Natural killer cell (primary cell): ENCODE measurements around the gene BCL3. TPM values are rescaled to one million over a fixed set of nuclear protein-coding genes. Genes with fewer than 3 reads are reported as not detected.

ENCODE experiments used
- ATAC-seq, 3 donors: fragments of 150-1000 bp in 2 of 3; fragments of 200-7000 bp in 1 of 3; cut with Tn5 transposase; 1 replicate in 1 of 3; 2 replicates in 2 of 3; pipeline ENCODE4 v1.10.0; 2021; ENCODE audit warnings: mild to moderate bottlenecking in 2 of 3, moderate library complexity in 2 of 3
- DNase-seq, 2 donors: peaks; one replicate each; pipeline versions ENCODE4 v3.0.0 to v3.0.0-alpha.2; 2013 to 2021; ENCODE audit warnings: mixed read lengths in 1 of 2
- H3K27ac ChIP-seq: one replicate; pipeline ENCODE4 v1.5.1; 2013; ENCODE audit warnings: mild to moderate bottlenecking, low read length
- H3K27me3 ChIP-seq: one replicate; pipeline ENCODE4 v1.6.1; 2013; ENCODE audit warnings: low read length; ENCODE audit not compliant: control insufficient read depth, insufficient read depth
- H3K36me3 ChIP-seq: one replicate; pipeline ENCODE4 v1.6.1; 2013; ENCODE audit warnings: low read length; ENCODE audit not compliant: control insufficient read depth, insufficient read depth
- H3K4me1 ChIP-seq: one replicate; pipeline ENCODE4 v1.6.1; 2013; ENCODE audit warnings: low read length; ENCODE audit not compliant: control insufficient read depth, insufficient read depth
- H3K4me3 ChIP-seq: one replicate; pipeline ENCODE4 v1.5.1; 2013; ENCODE audit warnings: low read length
- H3K9me3 ChIP-seq: one replicate; pipeline ENCODE4 v1.6.1; 2013; ENCODE audit warnings: low read length; ENCODE audit not compliant: control insufficient read depth, insufficient read depth
- H3K27ac Mint-ChIP-seq, 2 donors: one replicate each; pipeline ENCODE4 v1.8.0; 2022; ENCODE audit warnings: mild to moderate bottlenecking in 2 of 2, mixed read lengths in 2 of 2, moderate library complexity in 1 of 2
- H3K27me3 Mint-ChIP-seq, 2 donors: one replicate each; pipeline ENCODE4 v1.8.0; 2022; ENCODE audit warnings: low read depth in 2 of 2, mixed read lengths in 2 of 2
- H3K36me3 Mint-ChIP-seq: one replicate; pipeline ENCODE4 v1.8.0; 2022; ENCODE audit warnings: mixed read lengths
- H3K4me1 Mint-ChIP-seq, 2 donors: one replicate each; pipeline ENCODE4 v1.8.0; 2022; ENCODE audit warnings: mixed read lengths in 2 of 2
- H3K4me3 Mint-ChIP-seq: one replicate; pipeline ENCODE4 v1.8.0; 2022; ENCODE audit warnings: mild to moderate bottlenecking, moderate library complexity, mixed read lengths
- H3K9me3 Mint-ChIP-seq, 2 donors: one replicate each; pipeline ENCODE4 v1.8.0; 2022; ENCODE audit warnings: mixed read lengths in 2 of 2
- WGBS: methylation state at CpG from one replicate; pipeline ENCODE4 v1.1.7; 2013; ENCODE audit warnings: missing lambda C conversion rate; ENCODE audit not compliant: insufficient coverage; 5-methylcytosine and 5-hydroxymethylcytosine counted together
- intact Hi-C: fragments of 100-400 bp; cut with micrococcal nuclease; formaldehyde crosslinking; loops from one replicate; pipeline ENCODE4 v1.14.2; 2022
- total RNA-seq, 4 donors: library from RNA; stranded (reverse); fragments of 120-200 nt in 1 of 4; gene quantifications; one replicate each; pipeline versions ENCODE4 v1.2.3 to v1.2.4, GENCODE V29; 2013 to 2022
- TF ChIP-seq, protein P1 (sequence below): fragments of 200-600 bp; IDR thresholded peaks from one replicate; pipeline ENCODE4 v1.8.0; 2022; ENCODE audit warnings: antibody characterized with exemption

The BCL3 gene
- 100 to 1,000 TPM; 152 to 199 (median 164) TPM for total RNA-seq
- total RNA-seq (2013) = 9.2 TPM

DNA sequence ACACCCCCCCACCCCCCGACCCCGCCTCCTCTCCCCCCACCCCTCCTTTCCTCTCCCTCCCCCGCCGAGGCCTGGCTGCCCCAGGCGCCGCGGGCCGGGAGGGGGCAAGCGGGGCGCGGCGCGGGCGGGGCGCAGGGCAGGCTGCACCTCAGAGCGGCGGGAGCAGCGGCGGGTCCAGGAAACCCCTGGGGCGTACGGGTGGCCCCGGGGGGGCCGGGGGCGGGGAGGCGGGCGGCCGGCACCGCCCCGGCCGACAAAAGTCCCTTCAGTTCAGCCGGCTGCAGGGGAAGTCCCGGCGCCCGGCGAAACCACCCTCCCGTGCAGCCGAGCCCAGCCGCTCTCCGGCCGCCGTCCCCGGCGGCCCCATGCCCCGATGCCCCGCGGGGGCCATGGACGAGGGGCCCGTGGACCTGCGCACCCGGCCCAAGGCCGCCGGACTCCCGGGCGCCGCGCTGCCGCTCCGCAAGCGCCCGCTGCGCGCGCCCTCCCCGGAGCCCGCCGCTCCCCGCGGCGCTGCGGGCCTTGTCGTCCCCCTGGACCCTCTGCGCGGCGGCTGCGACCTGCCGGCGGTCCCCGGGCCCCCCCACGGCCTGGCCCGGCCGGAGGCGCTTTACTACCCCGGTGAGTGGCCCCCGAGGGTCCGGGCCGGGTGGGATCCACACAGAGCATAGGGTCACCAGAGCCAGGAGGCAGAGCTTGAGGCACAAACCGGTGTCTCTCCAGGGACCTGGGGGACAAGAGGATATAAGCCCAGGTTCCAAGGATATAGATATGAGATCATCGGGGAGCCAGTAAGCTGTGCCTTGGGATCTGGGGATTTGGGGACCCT, at the start of gene BCL3:
TSS of gene BCL3 (plus strand) at position 283 of the 829 bp plus-strand sequence. CDS start at position 366, 83 bp downstream.
- intact Hi-C loops = loop anchor here (1.0 kb wide), 1 partner anchor 22 kb away; no protein-coding TSS in a partner anchor
- no peaks in the 10 kb centered on the region for H3K27me3 ChIP-seq
- TF ChIP-seq, protein P1, sequence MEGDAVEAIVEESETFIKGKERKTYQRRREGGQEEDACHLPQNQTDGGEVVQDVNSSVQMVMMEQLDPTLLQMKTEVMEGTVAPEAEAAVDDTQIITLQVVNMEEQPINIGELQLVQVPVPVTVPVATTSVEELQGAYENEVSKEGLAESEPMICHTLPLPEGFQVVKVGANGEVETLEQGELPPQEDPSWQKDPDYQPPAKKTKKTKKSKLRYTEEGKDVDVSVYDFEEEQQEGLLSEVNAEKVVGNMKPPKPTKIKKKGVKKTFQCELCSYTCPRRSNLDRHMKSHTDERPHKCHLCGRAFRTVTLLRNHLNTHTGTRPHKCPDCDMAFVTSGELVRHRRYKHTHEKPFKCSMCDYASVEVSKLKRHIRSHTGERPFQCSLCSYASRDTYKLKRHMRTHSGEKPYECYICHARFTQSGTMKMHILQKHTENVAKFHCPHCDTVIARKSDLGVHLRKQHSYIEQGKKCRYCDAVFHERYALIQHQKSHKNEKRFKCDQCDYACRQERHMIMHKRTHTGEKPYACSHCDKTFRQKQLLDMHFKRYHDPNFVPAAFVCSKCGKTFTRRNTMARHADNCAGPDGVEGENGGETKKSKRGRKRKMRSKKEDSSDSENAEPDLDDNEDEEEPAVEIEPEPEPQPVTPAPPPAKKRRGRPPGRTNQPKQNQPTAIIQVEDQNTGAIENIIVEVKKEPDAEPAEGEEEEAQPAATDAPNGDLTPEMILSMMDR = no peak
- Mint-ChIP-seq H3K4me3 (peak within 1 kb of the TSS; percentile 89), H3K27me3 (no peaks in the 10 kb centered on the region), H3K9me3 (no peaks in the 10 kb centered on the region), H3K27ac (peak within 1 kb of the TSS; percentile 91 to 93), H3K36me3 (no peaks in the 10 kb centered on the region), H3K4me1 (peaks cover 41 to 69% of the 10 kb centered on the region in 2 donors)
- H3K27ac ChIP-seq = peak within 1 kb of the TSS; percentile 87
- H3K9me3 ChIP-seq = no peaks in the 10 kb centered on the region
- ATAC-seq (peak; percentile 43 to 79 (median 67)), DNase-seq (peak; percentile 77 to 89)
- peaks cover 60% of the 10 kb centered on the region for H3K4me1 ChIP-seq
- WGBS = under 1% methylated on average over 84 of the region's 88 CpGs
- H3K4me3 ChIP-seq = peak within 1 kb of the TSS; percentile 66
- peaks cover 14% of the 10 kb centered on the region for H3K36me3 ChIP-seq

DNA sequence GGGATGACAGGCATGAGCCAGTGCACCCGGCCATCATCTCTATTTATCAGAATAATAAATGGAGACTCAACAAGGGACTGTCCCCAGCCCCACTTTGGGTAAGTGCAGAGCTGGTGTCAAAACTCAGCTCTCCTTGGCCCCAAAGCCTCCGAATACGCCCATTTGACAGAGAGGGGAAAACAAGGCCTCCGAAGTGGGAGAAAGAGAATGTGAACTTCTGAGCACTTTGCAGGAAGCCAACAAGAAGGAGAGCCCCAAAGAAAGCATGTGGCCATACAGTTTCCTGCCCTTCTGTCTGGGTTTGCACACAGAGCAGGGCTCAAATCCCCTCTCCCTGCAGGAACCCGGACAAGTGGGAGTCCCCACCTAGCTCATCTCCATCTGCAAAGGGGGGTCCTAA, 48.0 kb upstream of the BCL3 start:
- intact Hi-C loops = no loop called here
- no peak overlapping the region for H3K4me3 ChIP-seq
- no peak overlapping the region for H3K27ac ChIP-seq
- no peaks in the 10 kb centered on the region for H3K9me3 ChIP-seq
- no peaks in the 10 kb centered on the region for H3K9me3 Mint-ChIP-seq
- H3K4me1 Mint-ChIP-seq = no peaks in the 10 kb centered on the region
- H3K27me3 Mint-ChIP-seq = peaks cover 0 to 7% of the 10 kb centered on the region in 2 donors
- H3K36me3 Mint-ChIP-seq = no peaks in the 10 kb centered on the region
- H3K27me3 ChIP-seq = no peaks in the 10 kb centered on the region
- no peak for ATAC-seq
- no peak overlapping the region for H3K27ac Mint-ChIP-seq
- H3K4me3 Mint-ChIP-seq = no peak overlapping the region
- no peaks in the 10 kb centered on the region for H3K36me3 ChIP-seq
- DNase-seq = no peak
- H3K4me1 ChIP-seq = no peaks in the 10 kb centered on the region
- TF ChIP-seq, protein P1 = no peak
- WGBS = 82% methylated on average over 5 of the region's 5 CpGs

GRCh38 chr19:44701228-44701627, 47.3 kb upstream of the BCL3 start:
- 89% methylated on average over 15 of the region's 15 CpGs for WGBS
- no peak for ATAC-seq
- intact Hi-C loops = no loop called here
- Histone ChIP-seq H3K4me3 (no peak overlapping the region), H3K27ac (no peak overlapping the region), H3K4me1 (no peaks in the 10 kb centered on the region), H3K9me3 (no peaks in the 10 kb centered on the region), H3K27me3 (no peaks in the 10 kb centered on the region), H3K36me3 (no peaks in the 10 kb centered on the region)
- no peaks in the 10 kb centered on the region for H3K36me3 Mint-ChIP-seq
- no peak for DNase-seq
- H3K4me1 Mint-ChIP-seq = no peaks in the 10 kb centered on the region
- no peak overlapping the region for H3K27ac Mint-ChIP-seq
- H3K9me3 Mint-ChIP-seq = no peaks in the 10 kb centered on the region
- H3K4me3 Mint-ChIP-seq = no peak overlapping the region
- H3K27me3 Mint-ChIP-seq = peaks cover 0 to 7% of the 10 kb centered on the region in 2 donors
- TF ChIP-seq, protein P1 = no peak
